HEK293T (cell line): ENCODE measurements around the gene SPTLC2.
"Not testable (repeated sequence)": the region's sequence is repeated elsewhere in the genome, so short reads cannot be mapped to it uniquely, and the experiment has no call there.

Source experiments
- CTCF ChIA-PET: fragments of 350-600 bp; formaldehyde crosslinking; extraction: SDS; loops from one replicate; lab custom pipeline; 2021; ENCODE audit warnings: antibody characterized with exemption, inconsistent platforms; lab: Yijun Ruan, JAX
- POLR2A ChIA-PET: fragments of 350-600 bp; formaldehyde crosslinking; extraction: SDS; loops from one replicate; lab custom pipeline; 2020; ENCODE audit warnings: antibody characterized with exemption, inconsistent platforms; lab: Yijun Ruan, JAX
- DNase-seq: peaks from one replicate; pipeline ENCODE4 v3.0.0; 2012; ENCODE audit warnings: mixed read lengths; ENCODE audit errors: extremely low spot score
- ARNT ChIP-seq: fragments of 450-650 bp; IDR thresholded peaks from 2 replicates; pipeline ENCODE4 v1.6.1; 2017; ENCODE audit warnings: mild to moderate bottlenecking
- BHLHE40 ChIP-seq: fragments of 450-650 bp; IDR thresholded peaks from 2 replicates; pipeline ENCODE4 v1.6.1; 2016; ENCODE audit warnings: mild to moderate bottlenecking, moderate library complexity, borderline replicate concordance
- CTBP1 ChIP-seq: fragments of 450-650 bp; IDR thresholded peaks from 2 replicates; pipeline ENCODE4 v1.6.1; 2016; ENCODE audit warnings: borderline replicate concordance
- ELF4 ChIP-seq: fragments of 450-650 bp; IDR thresholded peaks from 2 replicates; pipeline ENCODE4 v1.6.1; 2017; ENCODE audit warnings: antibody characterized with exemption
- FOXA1 ChIP-seq: fragments of 450-650 bp; IDR thresholded peaks from 2 replicates; pipeline ENCODE4 v1.6.1; 2016; ENCODE audit warnings: mild to moderate bottlenecking
- FOXK2 ChIP-seq: fragments of 450-650 bp; IDR thresholded peaks from 2 replicates; pipeline ENCODE4 v1.6.1; 2016; ENCODE audit warnings: mild to moderate bottlenecking
- FOXM1 ChIP-seq: fragments of 450-650 bp; IDR thresholded peaks from 2 replicates; pipeline ENCODE4 v1.6.1; 2017; ENCODE audit warnings: mild to moderate bottlenecking, borderline replicate concordance
- HDGF ChIP-seq: fragments of 450-650 bp; IDR thresholded peaks from 2 replicates; pipeline ENCODE4 v1.6.1; 2017; ENCODE audit warnings: antibody characterized with exemption, borderline replicate concordance
- L3MBTL2 ChIP-seq: fragments of 450-650 bp; conservative IDR thresholded peaks from 2 replicates; pipeline ENCODE4 v1.6.1; 2016; ENCODE audit warnings: mild to moderate bottlenecking
- LEF1 ChIP-seq: fragments of 450-650 bp; IDR thresholded peaks from 2 replicates; pipeline ENCODE4 v1.6.1; 2017; ENCODE audit warnings: mild to moderate bottlenecking, borderline replicate concordance
- NFRKB ChIP-seq: fragments of 450-650 bp; IDR thresholded peaks from 2 replicates; pipeline ENCODE4 v1.6.1; 2016; ENCODE audit warnings: mild to moderate bottlenecking, moderate library complexity
- PKNOX1 ChIP-seq: fragments of 450-650 bp; IDR thresholded peaks from 2 replicates; pipeline ENCODE4 v1.6.1; 2016
- SP1 ChIP-seq: fragments of 450-650 bp; IDR thresholded peaks from 2 replicates; pipeline ENCODE4 v1.6.1; 2017
- SUZ12 ChIP-seq: fragments of 450-650 bp; IDR thresholded peaks from 2 replicates; pipeline ENCODE4 v1.6.1; 2016; ENCODE audit warnings: mild to moderate bottlenecking
- TARDBP ChIP-seq: fragments of 450-650 bp; IDR thresholded peaks from 2 replicates; pipeline ENCODE4 v1.6.1; 2016
- ZNF384 ChIP-seq: fragments of 450-650 bp; IDR thresholded peaks from 2 replicates; pipeline ENCODE4 v1.6.1; 2016

The SPTLC2 gene

GRCh38 chr14:77542421-77543239 is 73.8 kb downstream of the SPTLC2 start:
- POLR2A ChIA-PET, result no interaction called here
- no peak for DNase-seq
- CTCF ChIA-PET, result no interaction called here
- no peak for TF ChIP-seq TARDBP
- no peak for TF ChIP-seq ZNF384
- TF ChIP-seq SUZ12, result no peak
- no peak for TF ChIP-seq CTBP1
- no peak for TF ChIP-seq HDGF
- TF ChIP-seq ELF4, result no peak
- TF ChIP-seq PKNOX1, result no peak
- no peak for TF ChIP-seq FOXK2
- TF ChIP-seq L3MBTL2, result no peak
- no peak for TF ChIP-seq FOXM1
- TF ChIP-seq FOXA1, result no peak
- no peak for TF ChIP-seq NFRKB
- TF ChIP-seq LEF1, result no peak
- TF ChIP-seq BHLHE40, result no peak
- TF ChIP-seq ARNT, result no peak
- no peak for TF ChIP-seq SP1

- CTCF ChIA-PET, result interaction anchor here (1.4 kb wide), 1 partner anchor 10 kb away, joined by 3 read pairs; no protein-coding TSS in a partner anchor
- no peak for TF ChIP-seq PKNOX1
- DNase-seq, result no peak
- POLR2A ChIA-PET, result no interaction called here
These were observed 74.5 kb downstream of the SPTLC2 start for GRCh38 chr14:77541905-77542304.

GRCh38 chr14:77536951-77537350 is 79.5 kb downstream of the SPTLC2 start:
- CTCF ChIA-PET, result interaction anchor here (1.3 kb wide), 1 partner anchor 78 kb away, joined by 6 read pairs; no protein-coding TSS in a partner anchor
- POLR2A ChIA-PET, DNase-seq: not testable (repeated sequence)

GRCh38 chr14:77531071-77531470 is 85.4 kb downstream of the SPTLC2 start:
- no peak for DNase-seq
- TF ChIP-seq ELF4 (no peak), BHLHE40 (no peak), FOXK2 (no peak), L3MBTL2 (no peak), CTBP1 (no peak), SUZ12 (no peak), LEF1 (no peak), NFRKB (no peak), ZNF384 (no peak)
- ChIA-PET CTCF (no interaction called here), POLR2A (interaction anchor here (0.6 kb wide), 1 partner anchor 72 kb away, joined by 3 read pairs; no protein-coding TSS in a partner anchor)

- no peak for DNase-seq
- TF ChIP-seq ARNT, result no peak
- TF ChIP-seq ELF4, result no peak
- no peak for TF ChIP-seq BHLHE40
- TF ChIP-seq LEF1, result no peak
- no peak for TF ChIP-seq FOXM1
- CTCF ChIA-PET, result no interaction called here
- POLR2A ChIA-PET, result no interaction called here
These were observed 86.5 kb downstream of the SPTLC2 start for GRCh38 chr14:77529963-77530362.

- ChIA-PET CTCF (no interaction called here), POLR2A (interaction anchor here (0.6 kb wide), 1 partner anchor 173 kb away, joined by 3 read pairs; no protein-coding TSS in a partner anchor)
- TF ChIP-seq ELF4, result no peak
- TF ChIP-seq ZNF384, result no peak
- TF ChIP-seq L3MBTL2, result no peak
- TF ChIP-seq SUZ12, result no peak
- TF ChIP-seq NFRKB, result no peak
- TF ChIP-seq PKNOX1, result no peak
- TF ChIP-seq HDGF, result no peak
- no peak for DNase-seq
These were observed 87.2 kb downstream of the SPTLC2 start for GRCh38 chr14:77529213-77529612.

GRCh38 chr14:77528701-77529100 is 87.7 kb downstream of the SPTLC2 start:
- CTCF ChIA-PET, DNase-seq: not testable (repeated sequence)
- POLR2A ChIA-PET, result interaction anchor here (0.6 kb wide), 1 partner anchor 174 kb away, joined by 3 read pairs; no protein-coding TSS in a partner anchor
